NCI-H1417 (cell line): ENCODE results near the gene MAGI2.

Experiments
- DNase-seq, 3 experiments: peaks; one replicate each; lab custom pipeline; 2025; lab: John Stamatoyannopoulos, UW

The MAGI2 gene

GRCh38 chr7:79302293-79302692, 151.2 kb downstream of the MAGI2 start:
- no peak for DNase-seq

- DNase-seq, result no peak
These were observed 152.0 kb downstream of the MAGI2 start for GRCh38 chr7:79301419-79301818.

DNA sequence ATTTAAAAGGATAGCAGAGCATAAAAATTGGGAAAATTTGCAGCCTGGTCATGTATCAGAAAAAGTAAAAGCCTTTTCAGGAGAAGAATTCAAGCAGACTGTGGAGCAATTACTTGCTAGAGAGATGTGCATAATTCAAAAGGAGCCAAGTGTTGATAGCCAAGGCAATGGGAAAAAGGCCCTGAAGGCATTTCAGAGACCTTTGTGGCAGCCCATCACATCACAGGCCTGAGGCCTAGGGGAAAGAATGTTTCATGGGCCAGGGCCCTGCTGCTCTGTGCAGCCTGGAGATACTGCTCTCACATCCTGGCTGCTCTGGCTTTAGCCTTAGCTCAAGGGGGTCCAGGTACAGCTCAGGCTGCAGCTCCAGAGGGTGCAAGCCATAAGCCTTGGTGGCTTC, 152.9 kb downstream of the MAGI2 start:
- DNase-seq, result no peak

DNA sequence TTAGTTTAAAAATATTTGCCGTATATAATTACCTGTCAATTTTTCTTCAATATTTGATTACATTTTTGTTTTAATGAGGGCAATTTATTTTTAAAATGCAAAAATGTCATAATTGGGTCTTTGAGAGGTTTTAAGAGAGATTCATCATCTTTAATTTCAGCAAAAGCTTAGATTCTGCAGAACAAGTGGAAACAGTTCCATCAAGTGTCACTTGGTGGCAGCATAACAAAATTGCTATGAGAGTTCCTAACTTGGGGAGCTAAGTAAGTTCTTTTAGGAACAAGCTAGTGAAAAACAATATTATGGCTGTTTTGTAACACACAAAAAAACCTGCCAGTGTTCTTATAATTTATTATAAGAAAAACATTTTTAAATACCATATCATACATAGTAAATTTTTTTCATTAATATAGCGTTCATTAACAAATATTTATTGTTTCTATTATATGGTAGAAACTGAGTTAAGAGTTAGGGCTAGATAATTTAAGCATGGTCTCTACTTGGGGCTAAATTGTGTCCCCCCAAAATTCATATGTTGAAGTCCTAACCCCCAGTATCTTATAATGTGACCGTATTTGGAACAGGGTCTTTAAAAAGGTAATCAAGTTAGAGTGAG, 155.2 kb downstream of the MAGI2 start:
- peak; percentile 43 to 80 (median 77) for DNase-seq

DNA sequence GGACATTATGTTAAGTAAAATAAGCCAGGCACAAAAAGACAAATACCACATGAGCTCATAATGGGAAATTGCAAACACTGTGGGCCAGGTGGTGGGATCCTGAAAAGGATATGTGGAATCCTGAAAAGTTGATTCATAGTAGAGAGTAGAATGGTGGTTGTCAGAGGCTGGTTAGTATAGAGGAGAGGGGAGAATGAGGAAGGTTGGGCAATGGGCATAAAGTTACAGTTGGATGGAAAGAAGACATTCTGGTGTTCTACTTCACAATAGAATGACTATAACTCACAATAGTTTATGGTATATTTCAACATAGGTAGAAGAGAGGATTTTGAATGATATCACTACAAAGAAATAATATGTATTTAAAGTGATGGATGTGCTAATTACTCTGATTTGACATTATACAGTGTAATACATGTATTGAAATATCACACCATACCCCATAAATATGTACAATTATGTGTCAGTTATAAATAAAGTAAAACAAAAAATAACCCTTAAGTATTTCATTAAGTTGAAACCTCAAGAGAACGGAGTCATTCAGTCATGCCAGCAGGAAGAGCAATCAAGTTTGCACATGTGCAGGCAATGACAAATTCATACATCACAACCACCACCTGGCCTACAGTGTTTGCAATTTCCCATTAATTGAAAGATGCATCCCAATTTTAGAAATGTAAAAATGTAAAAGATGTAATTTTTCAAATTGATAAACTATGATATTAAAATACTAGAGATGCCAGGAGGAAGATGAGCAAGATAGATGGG, 156.7 kb downstream of the MAGI2 start:
- peak in 1 of 3 experiments; percentile 28 for DNase-seq

- DNase-seq, result peak; percentile 15 to 74 (median 36)
These were observed 159.8 kb downstream of the MAGI2 start for GRCh38 chr7:79293655-79294142.

- peak in 1 of 3 experiments; percentile 40 for DNase-seq
These were observed 160.6 kb downstream of the MAGI2 start for GRCh38 chr7:79292834-79293233.

- no peak for DNase-seq
These were observed 162.0 kb downstream of the MAGI2 start for GRCh38 chr7:79291498-79291865.

- DNase-seq, result no peak
These were observed 162.5 kb downstream of the MAGI2 start for GRCh38 chr7:79290841-79291497.

DNA sequence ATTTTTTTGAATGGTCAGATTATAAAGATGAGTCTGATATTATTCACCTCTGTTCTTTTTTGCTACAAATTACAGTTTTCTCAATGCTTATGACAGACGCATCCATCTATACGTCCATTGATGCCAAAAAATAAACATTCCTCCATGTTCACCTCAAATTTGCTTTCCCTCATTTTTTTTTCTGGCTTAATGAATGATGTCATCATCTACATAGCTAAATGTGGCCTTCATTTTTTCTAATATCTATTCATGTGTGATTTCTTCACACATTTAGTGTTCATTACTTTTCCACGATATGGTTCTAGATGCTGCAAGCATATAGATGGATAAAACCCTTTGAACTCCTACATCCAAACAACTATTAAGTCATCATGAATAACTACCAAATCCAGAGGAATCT, 163.1 kb downstream of the MAGI2 start:
- no peak for DNase-seq

DNA sequence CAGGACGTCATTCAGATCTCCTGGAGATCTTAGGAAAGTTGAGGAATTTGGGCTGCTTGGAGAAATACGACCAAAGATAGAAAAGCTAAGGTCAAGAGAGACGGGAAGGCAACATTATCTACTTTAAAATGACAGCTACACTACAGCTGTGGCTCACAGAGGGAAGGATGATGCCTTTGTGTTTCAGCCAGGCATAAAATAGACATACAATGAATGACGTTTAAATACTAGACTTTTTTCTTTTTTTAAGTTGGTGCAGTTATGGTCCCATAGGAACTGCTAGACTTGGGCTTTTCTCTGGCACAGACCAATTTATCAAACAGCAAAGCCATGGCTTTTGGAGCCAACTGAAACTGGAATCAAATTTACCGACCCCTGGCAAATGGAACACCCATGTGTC, 164.8 kb downstream of the MAGI2 start:
- no peak for DNase-seq

DNA sequence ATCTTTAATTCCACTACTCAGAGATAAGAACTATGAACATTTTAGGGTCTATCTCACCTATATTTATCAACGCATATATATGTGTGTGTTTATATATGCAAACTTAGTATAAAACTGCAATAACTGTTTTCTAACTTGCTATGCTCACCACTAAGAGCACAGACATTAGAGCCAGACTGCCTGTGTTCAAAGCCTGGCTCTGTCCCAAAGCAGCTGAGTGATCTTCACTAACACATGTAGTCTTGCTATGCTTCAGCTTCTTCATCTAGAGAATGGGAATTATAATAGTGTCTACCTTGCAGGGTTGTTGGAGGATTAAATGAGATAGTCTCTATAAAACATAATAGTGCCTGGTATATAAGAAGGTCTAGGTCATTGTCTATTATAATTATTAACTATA, 165.5 kb downstream of the MAGI2 start:
- no peak for DNase-seq

DNA sequence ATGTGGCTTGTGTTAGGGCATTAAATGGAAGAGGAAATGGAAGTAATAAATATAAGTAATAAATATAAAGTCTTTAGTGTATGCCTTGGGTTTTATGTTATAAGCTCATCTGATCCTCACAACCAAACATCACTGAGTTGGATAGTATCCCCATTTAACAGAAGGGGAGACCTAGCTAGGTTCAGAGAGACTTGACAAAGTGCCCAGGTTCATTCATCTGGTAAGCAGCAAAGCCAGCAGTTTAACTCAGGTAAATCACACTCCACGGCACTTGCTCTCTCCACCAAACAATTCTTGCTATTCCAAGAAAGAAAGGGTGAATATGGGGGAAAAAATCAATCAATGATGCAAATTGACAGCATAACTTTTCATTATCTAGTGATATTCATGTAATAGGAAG, 167.3 kb downstream of the MAGI2 start:
- no peak for DNase-seq

- DNase-seq, result no peak
These were observed 167.7 kb downstream of the MAGI2 start for GRCh38 chr7:79285756-79286155.

- no peak for DNase-seq
These were observed 169.3 kb downstream of the MAGI2 start for GRCh38 chr7:79284211-79284610.

DNA sequence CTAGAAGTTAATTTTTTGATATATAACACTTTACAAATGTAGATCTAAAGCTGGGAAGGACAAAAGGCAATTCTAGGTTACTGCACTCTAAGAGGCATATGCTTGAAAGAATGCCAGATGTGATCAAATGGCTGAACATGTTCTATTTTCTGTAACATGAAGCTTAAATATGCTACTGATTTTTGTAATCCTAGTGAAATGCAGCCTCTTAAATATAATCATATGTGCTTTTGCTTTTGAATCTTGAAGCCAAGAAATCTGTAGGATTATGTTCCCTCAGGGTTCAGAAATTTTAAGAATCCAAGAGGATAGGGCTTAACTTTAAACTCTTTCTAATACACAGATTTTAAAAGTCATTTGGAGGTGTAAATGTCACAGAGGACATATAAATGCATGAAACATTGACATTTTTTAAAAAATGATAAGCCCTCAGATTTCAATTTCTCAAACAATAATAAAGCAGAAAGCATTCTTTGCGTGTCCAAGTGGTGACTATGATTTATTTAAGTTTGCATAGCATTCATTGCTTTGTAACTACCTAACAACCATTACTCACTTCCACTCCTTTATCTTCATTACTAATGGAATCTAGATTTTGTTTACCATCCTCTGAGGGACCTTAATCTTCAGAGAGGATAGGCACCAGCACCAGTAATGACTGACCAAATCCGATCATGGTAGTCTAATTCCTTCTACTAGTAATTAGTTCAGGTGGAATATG, 170.4 kb downstream of the MAGI2 start:
- no peak for DNase-seq

GRCh38 chr7:79282070-79282694, 171.3 kb downstream of the MAGI2 start:
- DNase-seq, result peak; percentile 30 to 74 (median 31)

GRCh38 chr7:79281426-79281825, 172.0 kb downstream of the MAGI2 start:
- DNase-seq, result no peak

GRCh38 chr7:79272938-79273337, 180.5 kb downstream of the MAGI2 start:
- DNase-seq, result no peak

DNA sequence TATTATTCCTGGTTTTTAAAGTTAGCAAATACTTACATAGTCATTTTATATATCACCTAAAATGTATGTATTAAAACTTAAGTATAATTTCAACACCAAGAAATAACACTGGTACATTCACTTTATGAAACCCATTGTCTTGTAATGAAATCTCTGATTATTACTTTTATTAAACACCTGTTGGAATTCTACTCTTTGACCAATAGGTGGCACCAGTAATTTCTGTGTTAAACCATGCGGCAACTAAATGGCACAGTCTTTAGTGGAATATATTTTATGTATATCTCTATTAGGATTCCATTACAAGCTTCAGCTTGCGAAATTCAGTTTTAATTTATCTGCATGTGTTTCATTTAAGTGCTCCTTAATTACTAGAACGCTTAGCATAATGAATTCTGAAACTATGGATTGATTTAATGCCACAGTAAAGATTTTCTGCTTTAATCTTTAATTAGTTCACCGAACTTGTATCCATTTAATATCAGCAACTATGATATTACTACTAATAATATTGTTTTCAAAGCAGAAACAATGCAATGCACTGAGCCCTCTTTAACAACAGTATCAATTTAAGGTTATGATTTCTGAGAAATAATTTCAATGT, 181.3 kb downstream of the MAGI2 start:
- DNase-seq, result peak; percentile 17 to 71 (median 70)

- DNase-seq, result peak in 2 of 3 experiments; percentile 89 to 99
These were observed 184.7 kb downstream of the MAGI2 start for GRCh38 chr7:79268730-79269129.
